Measurements from ENCODE around the gene ANKMY1.

GRCh38 chr2:240520130-240520973 lies 37.4 kb downstream of the ANKMY1 start:
- no peak for TF ChIP-seq POLR2A (IDR thresholded peaks at IDR 0.05)
- TF ChIP-seq CTCF (IDR thresholded peaks at IDR 0.05) = no peak
